Psoas muscle (tissue), 8 donors: Measurements from ENCODE around the gene OSBPL3. TPM values are rescaled to one million over a fixed set of nuclear protein-coding genes. Genes with fewer than 3 reads are reported as not detected.

Experiments
- ATAC-seq, 4 donors: fragments of 200-7000 bp; cut with Tn5 transposase; one replicate each; pipeline ENCODE4 v1.9.1; 2020; ENCODE audit warnings: moderate library complexity in 3 of 4, mild to moderate bottlenecking in 2 of 4
- DNase-seq, 2 donors: peaks; one replicate each; pipeline ENCODE4 v3.0.0-alpha.2; 2020
- H3K27ac ChIP-seq: fragments of 200-600 bp; one replicate; pipeline ENCODE4 v1.8.0; 2022
- H3K27me3 ChIP-seq, 3 donors: fragments of 200-600 bp in 1 of 3; one replicate each; pipeline versions ENCODE4 v1.6.1 to v1.8.0; 2013 to 2022; ENCODE audit warnings: low read length in 2 of 3, mild to moderate bottlenecking in 2 of 3, moderate library complexity in 1 of 3; ENCODE audit not compliant: insufficient read depth in 3 of 3
- H3K36me3 ChIP-seq, 2 donors: fragments of 200-600 bp in 1 of 2; one replicate each; pipeline versions ENCODE4 v1.6.1 to v1.8.0; 2013 to 2022; ENCODE audit warnings: low read depth in 1 of 2, mild to moderate bottlenecking in 1 of 2, moderate library complexity in 1 of 2; ENCODE audit not compliant: insufficient read depth in 1 of 2
- H3K4me1 ChIP-seq: fragments of 200-600 bp; one replicate; pipeline ENCODE4 v1.8.0; 2022
- H3K4me3 ChIP-seq: fragments of 200-600 bp; one replicate; pipeline ENCODE4 v1.8.0; 2022; ENCODE audit warnings: mild to moderate bottlenecking
- H3K9me3 ChIP-seq: fragments of 200-600 bp; one replicate; pipeline ENCODE4 v1.8.0; 2022
- WGBS, 3 donors: extraction: QIAGEN DNeasy Blood & Tissue Kit; methylation state at CpG; one replicate each; pipeline versions ENCODE4 v1.1.6 to v1.1.7; 2013; 5-methylcytosine and 5-hydroxymethylcytosine counted together
- intact Hi-C, 2 donors: fragments of 100-400 bp; cut with DNase I; formaldehyde crosslinking; loops; one replicate each; pipeline versions ENCODE4 v1.11.0 to v1.14.2; 2022
- polyA plus RNA-seq, 3 donors: library from polyadenylated mRNA; stranded (reverse); fragments of 200-250 nt; gene quantifications; one replicate each; pipeline ENCODE4 v1.2.3, GENCODE V29; 2013
- total RNA-seq, 4 donors: library from RNA; stranded (reverse); fragmentation: NEBNext Ultra II Directional in 2 of 4; extraction: Animal tissue kit (Norgen Biotek cat#: 25700) in 2 of 4; gene quantifications; one replicate each; pipeline versions ENCODE4 v1.2.1 to v1.2.4, GENCODE V29; 2021 to 2023
- TF ChIP-seq, protein P1 (sequence below): fragments of 200-600 bp; IDR thresholded peaks from one replicate; pipeline ENCODE4 v1.8.0; 2022; ENCODE audit warnings: antibody characterized with exemption
- donor health status: healthy with polysubstance abuse.
- donor health status: DM: no; HTN: no; CAD: no; lungs with moderate emphysema.
- donor health status: Bipolar disorder and iron deficiency.
- donor health status: healthy.
- donor health status: DM: yes; HTN: yes; CAD: no.
- donor health status: DM: no; HTN: no; CAD: no.
- donor health status: DM: no; HTN: no; CAD: no.
- donor health status: DM: yes; HTN: yes; CAD: no.

Gene OSBPL3
- total and polyA plus RNA-seq, 7 donors = 1.9 to 8.7 (median 4.2) TPM

DNA sequence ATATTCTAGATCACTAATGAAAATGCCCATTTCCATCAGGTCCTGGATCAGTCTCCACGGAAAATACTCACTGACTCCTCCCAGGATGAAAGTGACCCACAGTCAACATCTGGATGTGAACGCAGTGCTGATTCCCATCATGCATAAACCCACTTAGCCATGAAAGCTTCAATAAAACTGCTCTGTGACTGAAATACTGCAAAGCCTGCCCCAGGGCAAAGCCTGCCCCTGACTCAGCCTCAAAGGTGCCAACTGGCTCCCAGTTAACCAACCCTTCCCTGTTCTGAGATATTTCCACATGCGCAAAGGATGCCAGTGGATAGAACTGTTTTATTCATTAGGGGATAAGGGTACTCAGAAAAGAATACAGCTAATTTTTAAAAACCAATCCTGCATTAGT lies 24.0 kb downstream of the OSBPL3 start:
- H3K4me1 ChIP-seq = no peaks in the 10 kb centered on the region
- no peak overlapping the region for H3K27ac ChIP-seq
- no peak overlapping the region for H3K4me3 ChIP-seq
- no peaks in the 10 kb centered on the region for H3K36me3 ChIP-seq
- intact Hi-C loops = no loop called here
- TF ChIP-seq, protein P1, sequence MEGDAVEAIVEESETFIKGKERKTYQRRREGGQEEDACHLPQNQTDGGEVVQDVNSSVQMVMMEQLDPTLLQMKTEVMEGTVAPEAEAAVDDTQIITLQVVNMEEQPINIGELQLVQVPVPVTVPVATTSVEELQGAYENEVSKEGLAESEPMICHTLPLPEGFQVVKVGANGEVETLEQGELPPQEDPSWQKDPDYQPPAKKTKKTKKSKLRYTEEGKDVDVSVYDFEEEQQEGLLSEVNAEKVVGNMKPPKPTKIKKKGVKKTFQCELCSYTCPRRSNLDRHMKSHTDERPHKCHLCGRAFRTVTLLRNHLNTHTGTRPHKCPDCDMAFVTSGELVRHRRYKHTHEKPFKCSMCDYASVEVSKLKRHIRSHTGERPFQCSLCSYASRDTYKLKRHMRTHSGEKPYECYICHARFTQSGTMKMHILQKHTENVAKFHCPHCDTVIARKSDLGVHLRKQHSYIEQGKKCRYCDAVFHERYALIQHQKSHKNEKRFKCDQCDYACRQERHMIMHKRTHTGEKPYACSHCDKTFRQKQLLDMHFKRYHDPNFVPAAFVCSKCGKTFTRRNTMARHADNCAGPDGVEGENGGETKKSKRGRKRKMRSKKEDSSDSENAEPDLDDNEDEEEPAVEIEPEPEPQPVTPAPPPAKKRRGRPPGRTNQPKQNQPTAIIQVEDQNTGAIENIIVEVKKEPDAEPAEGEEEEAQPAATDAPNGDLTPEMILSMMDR = no peak
- no peak for DNase-seq
- no peaks in the 10 kb centered on the region for H3K9me3 ChIP-seq
- no peak for ATAC-seq
- 58 to 88% (median 75%) methylated on average over 3 of the region's 3 CpGs for WGBS, 3 donors
- no peaks in the 10 kb centered on the region for H3K27me3 ChIP-seq

DNA sequence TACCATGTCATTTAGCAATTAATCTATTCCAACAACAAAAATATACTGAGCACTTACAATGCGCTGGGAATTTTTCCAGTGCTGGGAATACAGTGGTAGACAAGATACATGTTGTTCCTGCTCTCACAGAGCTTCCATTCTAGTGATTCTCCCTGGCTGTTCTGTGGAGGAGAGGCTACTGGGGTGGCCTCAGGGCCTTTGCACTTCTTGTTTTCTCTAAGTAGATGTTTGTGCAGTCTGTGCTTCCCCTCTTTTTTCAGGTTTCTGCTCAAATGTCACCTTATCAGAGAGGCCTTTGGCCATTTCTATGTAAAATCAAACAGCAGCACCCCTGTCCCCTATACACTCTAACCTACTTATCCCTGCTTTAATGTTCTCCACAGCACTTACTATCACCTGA lies 24.7 kb downstream of the OSBPL3 start:
- no peaks in the 10 kb centered on the region for H3K9me3 ChIP-seq
- 97 to 100% (median 98%) methylated on average over 1 of the region's 1 CpG for WGBS, 3 donors
- H3K27me3 ChIP-seq = no peaks in the 10 kb centered on the region
- no peaks in the 10 kb centered on the region for H3K36me3 ChIP-seq
- H3K4me1 ChIP-seq = no peaks in the 10 kb centered on the region
- no peak overlapping the region for H3K4me3 ChIP-seq
- TF ChIP-seq, protein P1 = no peak
- intact Hi-C loops = no loop called here
- ATAC-seq = no peak
- no peak overlapping the region for H3K27ac ChIP-seq
- DNase-seq = no peak

DNA sequence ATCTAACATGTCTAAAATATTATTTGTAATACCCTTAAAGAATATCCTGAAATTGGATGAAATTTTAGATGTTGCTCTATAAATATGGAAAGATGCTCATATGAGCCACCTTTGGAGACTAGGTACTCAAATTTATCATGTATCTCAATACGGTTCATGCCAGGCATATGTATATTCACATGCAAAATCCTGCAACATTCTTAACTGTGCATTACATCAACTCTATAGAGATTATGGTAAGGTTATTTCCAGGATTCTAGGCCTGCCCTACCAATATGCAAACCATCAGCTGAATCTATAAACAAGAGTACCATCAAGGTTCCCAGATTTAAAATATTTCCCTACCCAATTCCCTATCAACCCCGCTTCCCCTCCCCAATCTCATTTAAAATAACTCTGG lies 27.5 kb downstream of the OSBPL3 start:
- DNase-seq (no peak), ATAC-seq (no peak)
- H3K36me3 ChIP-seq = no peaks in the 10 kb centered on the region
- H3K4me1 ChIP-seq = no peaks in the 10 kb centered on the region
- TF ChIP-seq, protein P1 = no peak
- 94 to 99% (median 97%) methylated on average over 2 of the region's 2 CpGs for WGBS, 3 donors
- H3K9me3 ChIP-seq = no peaks in the 10 kb centered on the region
- no peaks in the 10 kb centered on the region for H3K27me3 ChIP-seq
- intact Hi-C loops = no loop called here
- H3K4me3 ChIP-seq = no peak overlapping the region
- no peak overlapping the region for H3K27ac ChIP-seq

DNA sequence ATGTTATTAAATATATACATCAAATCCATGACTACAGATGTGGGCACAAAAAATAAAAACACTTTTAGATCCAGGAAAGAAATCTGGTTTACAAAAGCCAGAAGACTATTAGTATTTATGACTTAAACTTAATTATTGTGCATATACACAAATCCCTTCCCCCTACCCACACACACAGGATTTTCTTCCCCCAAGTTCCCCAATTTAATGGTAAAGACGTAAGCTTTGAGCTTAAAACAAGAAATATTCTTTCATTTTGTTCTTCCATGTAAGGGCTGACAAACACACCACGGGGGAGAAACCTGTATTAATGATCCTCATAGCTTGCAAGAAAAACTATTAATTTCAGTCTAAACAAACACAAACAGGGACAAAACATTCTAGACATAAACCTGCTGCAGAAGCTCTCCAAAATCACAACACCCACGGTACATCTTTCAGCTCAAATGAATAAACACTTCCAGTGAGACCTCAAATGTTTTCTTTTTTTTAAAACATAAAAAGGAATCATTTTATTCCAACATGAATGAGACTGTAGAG lies 28.5 kb downstream of the OSBPL3 start:
- no peak overlapping the region for H3K27ac ChIP-seq
- H3K4me1 ChIP-seq = no peaks in the 10 kb centered on the region
- ATAC-seq (no peak), DNase-seq (no peak)
- intact Hi-C loops = no loop called here
- no peaks in the 10 kb centered on the region for H3K27me3 ChIP-seq
- no peaks in the 10 kb centered on the region for H3K9me3 ChIP-seq
- TF ChIP-seq, protein P1 = no peak
- no peaks in the 10 kb centered on the region for H3K36me3 ChIP-seq
- WGBS, 3 donors = 55 to 73% (median 67%) methylated on average over 3 of the region's 3 CpGs
- no peak overlapping the region for H3K4me3 ChIP-seq

DNA sequence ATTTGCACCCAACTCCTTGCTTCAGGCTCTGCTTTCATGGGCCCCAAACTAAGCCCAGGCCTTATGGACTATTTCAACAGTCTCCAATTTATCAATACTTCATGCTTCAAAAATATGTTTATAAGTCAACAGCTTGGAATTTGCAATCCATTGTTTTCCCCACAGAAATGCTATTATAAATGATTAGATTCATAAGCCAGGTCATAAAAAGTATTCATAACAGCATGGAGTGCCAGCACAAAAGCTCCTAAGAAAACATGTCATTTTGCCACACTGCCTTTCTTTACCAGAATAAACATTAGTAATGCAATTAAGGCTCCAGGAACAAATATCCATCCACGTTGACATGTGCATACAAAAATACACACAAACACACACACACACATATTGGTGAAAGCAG lies 30.1 kb downstream of the OSBPL3 start:
- ATAC-seq = no peak
- intact Hi-C loops = no loop called here

More for the DNA sequence above, 30.1 kb downstream of the OSBPL3 start:
- no peaks in the 10 kb centered on the region for H3K9me3 ChIP-seq
- no peaks in the 10 kb centered on the region for H3K27me3 ChIP-seq
- TF ChIP-seq, protein P1 = no peak
- 0 to 76% (median 44%) methylated on average over 1 of the region's 1 CpG for WGBS, 3 donors
- no peak overlapping the region for H3K4me3 ChIP-seq
- no peaks in the 10 kb centered on the region for H3K4me1 ChIP-seq
- DNase-seq = no peak
- H3K36me3 ChIP-seq = no peaks in the 10 kb centered on the region
- H3K27ac ChIP-seq = no peak overlapping the region
